NCI-H345 (cell line): ENCODE results near the gene TMEM120B.
"Not testable (repeated sequence)": the region's sequence is repeated elsewhere in the genome, so short reads cannot be mapped to it uniquely, and the experiment has no call there.

Experiments used
- DNase-seq: peaks from one replicate; lab custom pipeline; 2025; lab: John Stamatoyannopoulos, UW

The TMEM120B gene

DNA sequence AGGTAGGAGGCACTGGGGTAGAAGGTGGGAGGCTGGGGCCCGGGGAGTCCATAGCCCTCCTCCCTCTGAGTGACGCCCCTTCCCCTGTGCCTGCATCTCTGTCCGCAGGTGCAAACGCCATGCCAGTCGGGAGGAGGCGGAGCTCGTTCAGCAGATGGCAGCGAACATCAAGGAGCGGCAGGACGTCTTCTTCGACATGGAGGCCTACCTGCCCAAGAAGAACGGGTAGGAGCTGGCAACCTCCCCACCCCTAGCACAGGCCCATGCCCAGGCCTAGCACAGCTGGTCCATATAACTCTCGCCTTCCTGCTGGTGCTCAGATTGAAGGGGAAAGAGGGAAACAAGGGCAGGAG lies 35.6 kb downstream of the TMEM120B start:
- no peak for DNase-seq

- DNase-seq = no peak
Observed at GRCh38 chr12:121748571-121749265, 36.2 kb downstream of the TMEM120B start.

DNA sequence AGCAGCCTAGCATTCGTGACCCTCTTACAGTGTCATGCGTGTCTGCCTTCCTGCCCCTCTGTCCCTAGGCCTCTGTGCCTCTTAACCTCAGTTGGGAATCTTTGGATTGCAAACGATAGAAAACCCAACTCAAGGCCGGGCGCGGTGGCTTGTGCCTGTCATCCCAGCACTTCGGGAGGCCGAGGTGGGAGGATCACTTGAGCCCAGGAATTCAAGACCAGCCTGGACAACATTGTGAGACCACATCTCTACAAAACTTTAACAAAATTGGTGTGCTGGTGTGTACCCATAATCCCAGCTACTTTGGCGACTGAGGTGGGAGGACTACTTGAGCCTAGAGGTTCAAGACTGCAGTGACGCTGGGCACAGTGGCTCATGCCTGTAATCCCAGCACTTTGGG lies 36.7 kb downstream of the TMEM120B start:
- no peak for DNase-seq

DNA sequence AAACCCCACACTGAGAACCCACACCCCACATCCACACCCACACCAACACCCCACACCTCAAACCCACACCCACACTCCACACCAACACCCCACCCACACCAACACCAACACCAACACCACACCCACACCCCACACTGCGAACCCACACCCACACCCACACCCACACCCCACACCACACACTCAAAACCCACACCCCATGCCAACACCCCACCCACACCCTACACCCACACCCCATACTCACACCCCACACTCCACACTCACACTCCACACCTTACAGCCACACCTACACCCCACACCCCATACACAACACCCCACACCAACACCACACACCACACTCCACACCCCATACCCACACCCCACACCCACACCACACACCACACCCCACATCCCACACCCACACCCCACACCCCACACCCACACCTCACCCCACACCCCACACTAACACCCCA lies 38.0 kb downstream of the TMEM120B start:
- no peak for DNase-seq

DNA sequence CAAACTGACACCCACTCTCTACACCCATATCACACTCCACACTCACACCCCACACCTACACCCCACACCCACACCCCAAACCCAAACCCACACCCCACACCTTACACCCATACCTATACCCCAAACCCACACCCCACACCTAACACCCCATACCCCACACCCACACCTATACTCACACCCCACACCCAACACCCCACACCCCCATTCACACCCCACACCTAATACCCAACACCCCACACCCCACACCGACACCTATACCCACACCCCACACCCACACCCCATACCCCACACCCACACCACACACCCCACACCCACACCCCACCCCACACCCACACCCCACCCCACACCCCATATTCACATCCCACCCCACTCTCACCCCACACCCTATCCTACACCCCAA lies 38.5 kb downstream of the TMEM120B start:
- DNase-seq = no peak

DNA sequence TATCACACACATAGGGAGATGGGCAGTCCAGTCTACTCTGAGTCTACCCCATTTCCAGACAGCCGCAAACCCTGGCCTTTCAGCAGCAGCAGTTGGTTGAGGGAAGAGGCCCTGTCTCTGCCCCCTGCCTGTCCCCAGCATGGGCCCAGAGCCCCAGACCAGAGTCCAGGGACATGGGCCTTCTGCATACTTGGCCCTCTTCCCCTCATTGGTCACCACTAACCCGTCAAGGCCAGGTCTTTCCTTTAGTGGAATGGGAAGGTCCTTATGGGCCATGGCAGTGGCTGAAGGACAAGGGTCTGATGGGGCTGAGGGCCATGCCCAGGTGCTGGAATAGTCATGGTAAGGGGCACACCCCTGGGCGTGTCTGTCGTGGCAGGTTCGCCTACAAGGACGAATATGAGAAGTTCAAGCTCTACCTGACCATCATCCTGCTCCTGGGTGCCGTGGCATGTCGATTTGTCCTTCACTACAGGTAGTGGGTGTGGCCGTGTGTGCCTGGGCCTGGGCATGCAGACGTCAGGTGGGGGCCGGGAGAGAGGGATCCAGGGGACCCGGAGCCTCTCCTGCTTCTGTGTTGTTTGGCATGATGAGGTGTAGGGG lies 39.3 kb downstream of the TMEM120B start:
- DNase-seq = no peak

GRCh38 chr12:121753844-121754264 lies 41.3 kb downstream of the TMEM120B start:
- no peak for DNase-seq

- no peak for DNase-seq
Observed at GRCh38 chr12:121754836-121755235, 42.3 kb downstream of the TMEM120B start.

DNA sequence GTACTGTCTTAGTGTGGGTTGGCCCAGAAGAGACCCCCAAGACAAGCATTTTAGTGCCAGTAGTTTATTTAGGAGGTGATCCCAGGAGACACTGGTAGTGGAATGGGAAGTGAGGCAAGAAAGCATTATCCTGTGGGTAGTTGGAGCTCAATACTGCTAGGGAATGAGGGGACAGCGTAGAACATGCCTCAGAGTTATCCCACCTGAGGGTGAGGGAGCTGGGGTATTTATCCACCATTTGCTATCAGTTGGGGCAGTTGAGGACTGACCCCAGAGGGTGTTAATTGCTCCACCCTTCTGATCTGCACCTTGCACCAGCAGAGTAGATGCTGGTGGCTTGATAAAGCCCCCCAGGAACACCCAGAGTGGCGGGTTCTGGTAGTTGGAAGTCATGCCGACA lies 43.0 kb downstream of the TMEM120B start:
- no peak for DNase-seq

DNA sequence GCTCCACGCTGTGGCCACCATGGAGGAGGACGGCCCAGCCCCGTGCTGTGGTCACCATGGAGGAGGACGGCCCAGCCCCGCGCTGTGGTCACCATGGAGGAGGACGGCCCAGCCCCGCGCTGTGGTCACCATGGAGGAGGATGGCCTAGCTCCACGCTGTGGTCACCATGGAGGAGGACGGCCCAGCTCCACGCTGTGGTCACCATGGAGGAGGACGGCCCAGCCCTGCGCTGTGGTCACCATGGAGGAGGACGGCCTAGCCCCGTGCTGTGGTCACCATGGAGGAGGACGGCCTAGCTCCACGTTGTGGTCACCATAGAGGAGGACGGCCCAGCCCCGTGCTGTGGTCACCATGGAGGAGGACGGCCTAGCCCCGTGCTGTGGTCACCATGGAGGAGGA lies 46.0 kb downstream of the TMEM120B start:
- DNase-seq = not testable (repeated sequence)

GRCh38 chr12:121762269-121762668 lies 49.7 kb downstream of the TMEM120B start:
- no peak for DNase-seq

GRCh38 chr12:121764808-121765207 lies 52.3 kb downstream of the TMEM120B start:
- DNase-seq = no peak

DNA sequence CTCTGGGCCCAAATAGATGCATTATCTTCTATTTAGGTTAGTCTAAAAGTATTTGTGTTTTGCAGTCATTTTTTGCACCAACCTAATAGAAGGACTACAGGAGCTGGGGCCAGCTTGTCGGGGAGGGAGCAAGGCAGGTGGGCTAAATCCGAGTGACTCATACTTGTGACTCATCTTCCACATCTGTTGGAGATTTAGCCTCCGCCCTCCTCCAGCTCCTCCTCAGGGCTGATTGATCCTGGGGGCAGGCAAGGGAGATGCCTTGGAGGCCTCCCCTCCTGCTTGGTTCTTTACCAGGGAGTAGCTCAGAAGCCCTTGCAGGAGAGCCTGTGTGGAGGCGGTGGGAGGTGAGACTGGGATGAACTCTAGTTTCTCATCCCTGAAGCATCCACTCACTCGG lies 53.0 kb downstream of the TMEM120B start:
- no peak for DNase-seq

GRCh38 chr12:121766290-121767039 lies 53.9 kb downstream of the TMEM120B start:
- no peak for DNase-seq

DNA sequence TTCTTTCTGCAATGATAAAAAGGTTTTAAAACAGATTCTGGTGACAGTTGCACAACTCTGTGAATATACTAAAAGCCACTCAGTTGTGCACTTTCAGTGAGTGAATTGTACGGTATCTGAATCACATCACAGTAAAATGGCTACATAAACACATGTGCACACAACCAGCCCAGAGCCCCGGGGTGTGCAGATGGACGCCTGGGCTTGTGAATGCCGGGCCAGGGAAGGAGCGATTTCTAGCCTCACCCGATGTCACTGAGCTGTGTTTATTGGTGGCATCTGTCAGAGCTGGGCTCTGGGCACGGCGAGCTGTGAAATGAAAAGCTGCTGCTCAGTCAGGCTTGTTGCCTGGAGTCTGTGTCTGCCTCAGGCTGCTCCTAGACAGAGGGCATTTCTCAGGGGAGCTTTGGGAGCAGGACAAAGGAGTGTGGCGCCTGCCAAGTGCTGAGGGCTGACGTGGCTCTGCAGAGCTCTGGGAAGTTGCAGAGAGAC lies 55.0 kb downstream of the TMEM120B start:
- no peak for DNase-seq

DNA sequence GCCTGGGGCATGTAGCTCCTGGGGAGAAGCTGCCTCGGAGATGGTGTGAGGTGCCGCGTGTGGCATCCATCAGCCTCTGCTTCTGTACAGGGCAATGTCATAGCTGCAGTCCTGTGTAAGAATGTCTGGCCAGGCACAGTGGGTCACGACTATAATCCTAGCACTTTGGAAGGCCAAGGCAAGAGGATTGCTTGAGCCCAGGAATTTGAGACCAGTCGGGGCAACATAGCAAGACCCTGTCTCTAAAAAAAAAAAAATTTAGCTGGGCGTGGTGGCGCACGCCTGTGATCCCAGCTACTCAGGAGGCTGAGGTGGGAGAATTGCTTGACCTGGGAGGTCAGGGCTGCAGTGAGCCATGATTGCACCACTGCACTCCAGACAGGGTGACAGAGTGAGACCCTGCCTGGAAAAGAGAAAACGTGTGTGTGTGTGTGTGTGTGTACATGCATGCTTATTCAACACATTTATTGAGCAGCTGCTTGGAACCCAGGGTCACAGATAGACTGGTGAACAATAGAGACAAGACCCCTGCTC lies 56.8 kb downstream of the TMEM120B start:
- DNase-seq = no peak

- DNase-seq = no peak
Observed at GRCh38 chr12:121769831-121770301, 57.3 kb downstream of the TMEM120B start.

DNA sequence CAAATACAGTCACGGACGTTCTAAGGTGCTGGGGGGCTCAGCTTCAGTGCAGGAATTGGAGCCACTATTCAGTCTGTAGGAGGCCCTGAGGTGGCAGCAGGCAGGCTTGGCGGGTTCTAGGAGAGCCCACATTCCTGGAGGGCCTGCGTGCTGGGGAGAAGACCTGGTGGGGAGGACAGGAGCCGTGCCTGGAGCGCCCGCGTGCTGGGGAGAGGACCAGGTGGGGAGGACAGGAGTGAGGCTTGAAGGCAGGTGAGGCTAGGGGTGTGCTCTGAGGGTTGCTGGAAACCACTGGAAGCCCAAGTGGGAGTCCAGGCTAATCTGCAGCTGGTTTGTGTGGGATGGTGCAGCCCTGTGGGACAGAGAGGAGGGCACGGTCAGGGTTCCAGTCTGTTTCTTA lies 57.8 kb downstream of the TMEM120B start:
- no peak for DNase-seq

DNA sequence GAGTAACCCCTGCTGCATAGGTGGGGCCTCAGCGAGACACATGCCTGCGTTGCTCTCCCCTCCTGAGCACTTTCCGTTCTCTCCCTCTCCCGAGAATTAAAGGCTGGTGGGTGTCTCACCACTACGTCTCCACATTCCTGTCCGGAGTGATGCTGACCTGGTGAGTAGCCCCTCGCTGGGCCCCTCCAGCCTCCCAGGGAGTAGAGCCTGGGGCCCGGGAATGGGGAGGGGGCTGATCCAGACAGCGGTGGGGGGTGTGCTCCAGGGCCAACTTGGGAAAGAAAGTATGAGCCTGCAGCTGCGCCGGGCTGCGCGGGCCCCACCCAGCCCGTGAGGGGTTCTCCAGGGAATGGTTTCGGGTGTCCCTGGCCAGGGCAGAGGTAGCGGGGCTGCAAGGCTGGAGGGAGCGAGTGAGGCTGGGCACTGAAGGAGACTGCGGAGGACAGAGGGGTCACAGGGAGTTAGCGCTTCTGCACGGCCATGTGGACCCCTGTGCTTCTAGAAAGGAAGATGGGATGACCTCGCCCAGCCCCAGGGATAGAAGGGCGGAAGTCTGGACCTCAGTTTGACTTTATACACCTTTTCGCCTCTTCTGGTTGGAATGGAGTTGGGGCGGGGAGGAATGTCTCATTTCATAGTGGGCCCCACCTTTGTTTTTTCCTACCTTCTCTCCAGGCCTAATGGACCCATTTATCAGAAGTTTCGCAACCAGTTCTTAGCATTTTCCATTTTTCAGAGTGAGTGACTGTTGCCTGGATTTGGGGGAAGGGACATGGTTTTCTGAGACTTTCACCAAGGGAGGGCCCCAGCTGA lies 58.5 kb downstream of the TMEM120B start:
- no peak for DNase-seq

GRCh38 chr12:121773011-121773777 lies 60.6 kb downstream of the TMEM120B start:
- peak; percentile 64 for DNase-seq

DNA sequence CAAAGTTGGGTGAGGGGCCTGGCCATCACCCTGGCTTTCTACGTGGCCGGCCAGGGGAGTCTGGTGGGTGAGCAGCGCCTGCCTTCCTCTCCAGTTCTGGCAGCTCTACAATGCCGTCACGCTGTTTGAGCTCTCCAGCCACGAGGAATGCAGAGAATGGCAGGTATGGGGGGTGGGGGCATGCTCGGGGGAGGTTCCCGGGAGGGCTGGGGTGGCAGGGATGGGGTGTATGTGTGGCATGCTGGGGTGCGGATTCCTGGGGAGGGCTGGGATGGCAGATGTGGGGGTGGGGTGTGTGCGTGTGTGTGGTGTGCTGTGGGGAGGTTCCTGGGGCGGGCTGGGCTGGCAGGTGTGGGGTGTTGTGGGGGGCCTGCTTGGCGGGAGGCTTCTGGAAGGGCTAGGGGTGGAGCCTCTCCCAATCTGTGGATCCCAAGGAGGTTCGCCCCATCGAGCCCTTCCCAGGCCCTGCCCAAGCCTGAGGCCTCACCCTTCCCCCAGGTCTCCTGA lies 62.5 kb downstream of the TMEM120B start:
- DNase-seq = no peak
